Dedifferentiated amniotic fluid mesenchymal stem cell (primary cell): ENCODE data around the gene DSP.
A peak's percentile ranks its signal among the peaks of the same experiment; 100 is the strongest.

Experiments used
- DNase-seq: peaks from one replicate; pipeline ENCODE4 v3.0.0-alpha.2; 2016; ENCODE audit errors: extremely low spot score

DSP gene

GRCh38 chr6:7537565-7538174, 3.8 kb upstream of the DSP start:
- no peak for DNase-seq

- DNase-seq, result no peak
These were observed 3.0 kb upstream of the DSP start for GRCh38 chr6:7538484-7538883.

DNA sequence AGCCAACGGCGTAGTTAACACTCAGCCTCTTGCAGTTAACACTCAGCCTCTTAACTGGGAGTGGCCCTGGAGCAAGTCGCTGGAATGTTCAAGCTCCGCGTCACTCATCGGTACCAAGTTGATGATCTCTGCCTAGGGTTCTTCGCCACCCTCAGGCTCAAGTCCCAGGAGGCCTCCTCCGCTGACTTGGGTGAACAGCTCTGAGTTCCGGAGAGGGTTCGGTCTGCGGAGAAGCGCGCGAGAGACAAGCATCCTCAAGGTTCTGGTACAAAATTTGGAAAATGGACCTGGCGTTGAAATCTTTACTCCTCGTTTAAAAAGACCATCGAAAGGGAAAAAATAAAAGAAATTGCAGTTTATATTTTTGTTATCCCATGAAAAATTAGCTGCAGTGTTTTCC, 876 bp upstream of the DSP start:
- DNase-seq, result no peak

GRCh38 chr6:7542065-7542873, 798 bp downstream of the DSP start:
- no peak for DNase-seq

GRCh38 chr6:7542874-7543624, 1.6 kb downstream of the DSP start:
- peak; percentile 74 for DNase-seq

DNA sequence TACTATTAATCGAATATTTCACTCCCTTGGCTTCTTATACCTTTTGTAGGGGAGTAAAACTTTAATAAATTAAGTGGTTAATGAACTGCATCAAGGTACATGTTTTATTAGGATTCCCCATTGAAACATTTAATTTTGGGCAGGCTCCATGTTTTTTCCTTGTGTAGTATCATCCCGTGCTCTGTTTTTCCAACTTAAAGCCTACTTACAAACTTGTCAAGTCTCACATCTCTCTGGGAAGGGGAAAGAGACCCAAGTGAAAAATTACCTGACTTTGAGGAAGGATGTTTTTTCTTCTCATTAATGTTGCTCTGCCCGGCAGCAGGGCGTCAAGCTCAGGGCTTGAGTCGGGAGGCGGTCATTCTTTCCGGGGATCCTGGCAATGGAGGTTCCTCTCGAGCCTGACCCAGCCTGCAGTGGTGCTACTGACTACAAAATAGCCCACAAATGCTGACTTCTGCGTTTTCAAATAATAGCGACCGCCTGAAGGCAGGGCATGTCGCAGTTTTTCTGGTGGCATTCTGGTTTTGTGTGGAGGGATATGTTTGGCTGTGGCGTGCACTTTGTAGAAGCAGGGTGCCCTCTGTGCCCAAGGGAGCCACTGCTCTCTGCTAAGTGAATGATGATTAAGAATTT, 2.4 kb downstream of the DSP start:
- no peak for DNase-seq

DNA sequence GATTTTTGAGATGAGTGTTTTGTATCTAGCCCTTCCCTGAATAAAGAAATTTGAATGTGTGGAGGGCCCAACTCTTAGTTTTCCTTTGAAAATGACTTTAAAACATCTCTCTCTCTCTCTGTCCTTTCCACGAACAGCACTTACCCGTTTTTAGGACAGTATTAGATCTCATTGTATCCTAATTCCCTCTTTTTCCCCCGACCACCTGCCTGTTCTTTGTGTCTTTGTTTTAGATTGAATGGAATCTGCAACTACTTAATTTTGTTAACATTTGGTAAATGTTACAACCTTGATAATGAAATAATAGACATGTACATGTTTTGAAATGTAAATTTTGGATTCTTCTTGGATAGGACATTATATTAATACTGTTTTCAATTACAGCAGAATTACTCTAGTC, 3.1 kb downstream of the DSP start:
- no peak for DNase-seq

- no peak for DNase-seq
These were observed 4.0 kb downstream of the DSP start for GRCh38 chr6:7545316-7546019.

DNA sequence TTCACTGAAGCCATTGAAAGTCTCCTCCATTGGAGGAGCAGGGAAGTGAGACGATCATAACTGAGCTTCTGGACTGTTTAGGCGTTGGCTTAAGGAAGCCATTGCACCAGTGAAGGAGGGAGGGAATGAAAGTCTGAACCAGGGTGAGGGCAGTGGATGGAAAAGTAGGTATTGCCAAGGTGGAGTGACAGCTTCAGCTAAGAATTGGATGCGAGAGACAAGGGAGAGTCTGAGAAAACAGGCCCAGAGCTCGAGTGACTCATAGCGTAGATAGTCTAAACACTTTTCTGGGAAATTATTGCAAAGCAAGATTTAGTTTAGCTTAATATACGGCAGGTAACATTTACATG, 4.5 kb downstream of the DSP start:
- no peak for DNase-seq

GRCh38 chr6:7546383-7546782, 4.9 kb downstream of the DSP start:
- no peak for DNase-seq

DNA sequence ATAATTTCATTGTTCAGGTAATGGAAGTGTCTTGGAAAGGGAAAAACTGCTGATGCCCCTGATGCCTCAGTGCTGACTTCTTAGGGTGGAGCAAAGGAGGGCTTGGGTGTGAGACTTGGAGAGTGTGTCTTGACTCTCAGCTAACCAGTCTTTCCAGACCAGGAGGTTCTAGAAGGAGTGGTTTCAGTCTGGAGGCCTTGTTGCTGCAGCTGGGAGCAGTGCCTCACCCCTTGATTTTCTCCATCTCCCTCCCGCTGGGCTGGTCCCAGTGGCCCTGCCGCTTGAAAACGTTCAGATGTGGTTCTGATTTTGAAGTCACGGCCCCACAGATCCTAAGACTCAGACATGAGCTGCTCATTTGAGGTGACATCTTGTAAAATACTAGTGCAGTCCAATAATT, 5.4 kb downstream of the DSP start:
- DNase-seq, result no peak

DNA sequence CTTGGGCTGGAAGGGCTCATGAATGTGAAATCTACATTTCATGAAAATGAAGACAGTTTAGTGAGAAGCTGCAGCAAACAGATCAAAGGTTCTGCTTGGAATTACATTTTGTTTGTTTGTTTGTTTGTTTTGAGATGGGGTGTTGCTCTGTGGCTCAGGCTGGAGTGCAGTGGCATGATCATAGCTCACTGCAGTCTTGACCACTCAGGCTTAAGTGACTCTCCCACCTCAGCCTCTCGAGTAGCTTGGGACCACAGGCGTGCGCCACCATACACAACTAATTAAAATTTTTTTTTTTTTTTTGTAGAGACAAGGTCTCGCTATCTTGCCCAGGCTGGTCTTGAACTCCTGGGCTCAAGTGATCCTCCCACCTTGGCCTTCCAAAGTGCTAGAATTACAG, 5.8 kb downstream of the DSP start:
- no peak for DNase-seq

GRCh38 chr6:7550433-7550801, 8.9 kb downstream of the DSP start:
- no peak for DNase-seq

DNA sequence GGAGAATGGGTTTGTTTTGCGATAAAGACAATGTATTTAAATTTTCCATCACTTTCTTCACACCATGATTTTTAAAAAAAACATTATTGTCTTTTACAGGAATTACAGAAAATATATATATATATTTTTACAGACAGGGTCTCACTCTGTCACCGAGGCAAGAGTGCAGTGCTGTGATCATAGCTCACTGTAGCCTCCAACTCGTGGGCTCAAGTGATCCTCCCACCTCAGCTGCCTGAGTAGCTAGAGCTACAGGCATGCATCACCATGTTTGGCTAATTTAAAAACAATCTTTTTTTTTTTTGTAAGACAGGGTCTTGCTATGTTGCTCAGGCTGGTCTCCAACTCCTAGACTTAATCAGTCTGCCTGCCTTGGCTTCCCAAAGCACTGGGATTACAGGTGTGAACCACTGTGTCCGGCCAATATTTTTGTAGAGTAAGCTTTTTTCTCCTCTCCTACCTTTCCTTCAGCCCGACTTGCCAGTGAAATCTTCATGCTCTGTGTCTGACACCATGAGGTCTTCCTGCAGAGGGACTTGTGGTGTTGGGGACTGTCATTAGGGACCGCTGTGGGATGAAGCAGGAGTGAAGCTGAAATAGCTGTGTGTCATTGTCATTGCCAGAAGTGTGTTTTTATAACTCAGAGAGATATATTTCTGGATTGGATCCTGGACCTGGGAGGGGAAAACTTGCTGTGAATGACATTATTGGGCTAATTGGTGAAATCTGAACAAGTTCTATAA, 13.2 kb downstream of the DSP start:
- no peak for DNase-seq

GRCh38 chr6:7555671-7556070, 14.2 kb downstream of the DSP start:
- no peak for DNase-seq

GRCh38 chr6:7556394-7557106, 15.1 kb downstream of the DSP start:
- DNase-seq, result no peak

DNA sequence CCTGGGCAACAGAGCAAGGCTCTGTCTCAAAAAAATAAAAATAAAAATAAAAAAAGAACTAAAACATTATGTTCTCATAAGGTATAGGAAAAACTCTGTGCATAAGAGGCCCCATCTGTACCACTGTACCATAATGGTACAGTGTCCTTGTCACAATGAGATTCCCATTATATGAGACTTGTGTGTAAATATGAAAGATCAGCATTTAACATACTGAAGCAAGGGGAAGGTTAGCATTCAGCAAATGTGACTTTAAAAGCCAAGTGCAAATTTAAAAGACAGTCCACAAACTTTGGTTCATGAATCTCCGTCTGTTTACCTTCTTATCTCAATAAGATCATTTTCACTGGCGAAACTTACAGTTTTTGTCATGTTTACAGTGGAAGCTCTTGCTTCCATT, 16.2 kb downstream of the DSP start:
- no peak for DNase-seq

- no peak for DNase-seq
These were observed 17.3 kb downstream of the DSP start for GRCh38 chr6:7558781-7559180.

GRCh38 chr6:7559196-7559595, 17.7 kb downstream of the DSP start:
- DNase-seq, result no peak

- no peak for DNase-seq
These were observed 18.3 kb downstream of the DSP start for GRCh38 chr6:7559651-7560385.
